GM03348 (cell line): Measurements from ENCODE around the gene CPSF3.
"Not testable (repeated sequence)": the region's sequence is repeated elsewhere in the genome, so short reads cannot be mapped to it uniquely, and the experiment has no call there.

Source experiments
- DNase-seq: peaks from one replicate; pipeline ENCODE4 v3.0.0; 2012; ENCODE audit warnings: low spot score

Gene CPSF3

GRCh38 chr2:9466147-9466683, 42.8 kb downstream of the CPSF3 start:
- no peak for DNase-seq

- DNase-seq: no peak
These were observed 44.2 kb downstream of the CPSF3 start for GRCh38 chr2:9467687-9468086.

GRCh38 chr2:9471206-9471605, 47.8 kb downstream of the CPSF3 start:
- no peak for DNase-seq

- no peak for DNase-seq
These were observed 49.1 kb downstream of the CPSF3 start for GRCh38 chr2:9472511-9472910.

- no peak for DNase-seq
These were observed 50.0 kb downstream of the CPSF3 start for GRCh38 chr2:9473308-9473984.

- DNase-seq: peak; percentile 56
These were observed 50.5 kb downstream of the CPSF3 start for GRCh38 chr2:9473985-9474360.

GRCh38 chr2:9474361-9475057, 51.1 kb downstream of the CPSF3 start, which contains the start of gene IAH1:
IAH1 (plus strand) TSS chr2:9474551; CDS start chr2:9474567, 16 bp downstream.
- peak; percentile 97 for DNase-seq

GRCh38 chr2:9477914-9478313, 54.5 kb downstream of the CPSF3 start:
- no peak for DNase-seq

GRCh38 chr2:9478526-9478925, 55.1 kb downstream of the CPSF3 start:
- no peak for DNase-seq

GRCh38 chr2:9480157-9480556, 56.7 kb downstream of the CPSF3 start:
- DNase-seq: no peak

- no peak for DNase-seq
These were observed 59.7 kb downstream of the CPSF3 start for GRCh38 chr2:9483107-9483506.

- DNase-seq: no peak
These were observed 61.1 kb downstream of the CPSF3 start for GRCh38 chr2:9484533-9484932.

GRCh38 chr2:9488583-9489547, 65.4 kb downstream of the CPSF3 start:
- peak; percentile 63 for DNase-seq

- DNase-seq: no peak
These were observed 67.3 kb downstream of the CPSF3 start for GRCh38 chr2:9490789-9491188.

- DNase-seq: no peak
These were observed 69.5 kb downstream of the CPSF3 start for GRCh38 chr2:9492927-9493326.

- no peak for DNase-seq
These were observed 70.0 kb downstream of the CPSF3 start for GRCh38 chr2:9493478-9493877.

- DNase-seq: no peak
These were observed 70.6 kb downstream of the CPSF3 start for GRCh38 chr2:9494081-9494480.

GRCh38 chr2:9497017-9497416, 73.6 kb downstream of the CPSF3 start:
- no peak for DNase-seq

- DNase-seq: no peak
These were observed 74.8 kb downstream of the CPSF3 start for GRCh38 chr2:9498210-9498609.

- no peak for DNase-seq
These were observed 85.5 kb downstream of the CPSF3 start for GRCh38 chr2:9508931-9509330.

GRCh38 chr2:9513946-9514345, 90.5 kb downstream of the CPSF3 start:
- not testable (repeated sequence) for DNase-seq

GRCh38 chr2:9517118-9517782, 93.8 kb downstream of the CPSF3 start:
- no peak for DNase-seq
